ENCODE data around the gene CD163L1.

DNA sequence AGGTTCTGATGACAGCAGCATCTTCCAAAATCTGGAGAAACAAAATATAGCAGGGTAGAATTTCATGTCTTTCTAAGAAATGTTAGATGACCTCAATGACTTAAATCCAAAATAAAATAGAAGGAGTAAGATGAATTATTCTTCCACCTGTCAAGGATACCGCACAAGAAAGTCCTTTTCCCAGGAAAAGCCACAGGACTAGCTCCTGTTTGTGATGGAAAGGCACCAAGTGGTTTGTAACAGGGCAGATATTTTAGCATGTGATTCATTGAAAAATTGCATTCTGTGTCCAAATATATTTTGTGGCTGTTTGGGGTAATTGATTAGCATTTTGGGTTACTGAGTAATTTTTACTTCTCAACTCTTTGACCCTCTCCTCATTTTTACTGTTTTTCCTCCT, 2.7 kb downstream of the CD163L1 start:
- no peak for TF ChIP-seq CTCF (IDR thresholded peaks at IDR 0.05)
- no peak for TF ChIP-seq POLR2A (IDR thresholded peaks at IDR 0.05)
